Fibroblast of mammary gland (primary cell): ENCODE measurements around the gene ZNF84.

Experiments
- DNase-seq: peaks from one replicate; pipeline ENCODE4 v3.0.0-alpha.2; 2010; ENCODE audit warnings: low read depth
- H3K4me3 ChIP-seq: 2 replicates; pipeline ENCODE4 v1.5.1; 2011; ENCODE audit warnings: low read depth, mild to moderate bottlenecking, low read length, moderate library complexity; ENCODE audit not compliant: control insufficient read depth
- CTCF ChIP-seq: conservative IDR thresholded peaks from 2 replicates; pipeline ENCODE4 v1.5.1; 2011; ENCODE audit warnings: low read depth, low read length, inconsistent platforms; ENCODE audit not compliant: control insufficient read depth, insufficient read depth

ZNF84 gene

DNA sequence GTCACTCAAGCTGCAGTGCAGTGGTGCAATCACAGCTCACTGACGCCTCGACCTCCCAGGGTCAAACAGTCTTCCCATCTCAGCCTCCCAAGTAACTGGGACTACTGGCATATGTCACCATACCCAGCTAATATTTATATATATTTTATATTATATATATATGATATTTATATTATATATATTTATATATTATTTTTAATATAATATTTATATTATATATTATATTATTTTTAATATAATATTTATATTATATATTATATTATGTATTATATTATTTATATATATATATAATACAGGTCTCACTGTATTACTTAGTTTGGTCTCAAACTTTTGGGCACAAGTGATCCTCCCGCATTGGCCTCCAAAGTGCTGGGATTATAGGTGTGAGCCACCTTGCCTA lies 9.4 kb downstream of the ZNF84 start:
- H3K4me3 ChIP-seq = no peak overlapping the region
- no peak for DNase-seq
- no peak for TF ChIP-seq CTCF

DNA sequence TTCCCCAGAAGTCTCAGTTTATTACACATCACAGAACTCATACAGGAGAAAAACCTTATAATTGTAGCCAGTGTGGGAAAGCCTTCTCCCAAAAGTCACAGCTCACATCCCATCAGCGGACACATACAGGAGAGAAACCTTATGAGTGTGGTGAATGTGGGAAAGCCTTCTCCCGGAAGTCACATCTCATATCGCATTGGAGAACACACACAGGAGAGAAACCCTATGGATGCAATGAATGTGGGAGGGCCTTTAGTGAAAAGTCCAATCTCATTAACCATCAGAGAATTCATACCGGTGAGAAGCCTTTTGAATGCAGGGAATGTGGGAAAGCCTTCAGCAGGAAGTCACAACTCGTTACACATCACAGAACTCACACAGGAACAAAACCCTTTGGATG lies 20.1 kb downstream of the ZNF84 start:
- TF ChIP-seq CTCF = no peak
- peak; percentile 13 for DNase-seq

DNA sequence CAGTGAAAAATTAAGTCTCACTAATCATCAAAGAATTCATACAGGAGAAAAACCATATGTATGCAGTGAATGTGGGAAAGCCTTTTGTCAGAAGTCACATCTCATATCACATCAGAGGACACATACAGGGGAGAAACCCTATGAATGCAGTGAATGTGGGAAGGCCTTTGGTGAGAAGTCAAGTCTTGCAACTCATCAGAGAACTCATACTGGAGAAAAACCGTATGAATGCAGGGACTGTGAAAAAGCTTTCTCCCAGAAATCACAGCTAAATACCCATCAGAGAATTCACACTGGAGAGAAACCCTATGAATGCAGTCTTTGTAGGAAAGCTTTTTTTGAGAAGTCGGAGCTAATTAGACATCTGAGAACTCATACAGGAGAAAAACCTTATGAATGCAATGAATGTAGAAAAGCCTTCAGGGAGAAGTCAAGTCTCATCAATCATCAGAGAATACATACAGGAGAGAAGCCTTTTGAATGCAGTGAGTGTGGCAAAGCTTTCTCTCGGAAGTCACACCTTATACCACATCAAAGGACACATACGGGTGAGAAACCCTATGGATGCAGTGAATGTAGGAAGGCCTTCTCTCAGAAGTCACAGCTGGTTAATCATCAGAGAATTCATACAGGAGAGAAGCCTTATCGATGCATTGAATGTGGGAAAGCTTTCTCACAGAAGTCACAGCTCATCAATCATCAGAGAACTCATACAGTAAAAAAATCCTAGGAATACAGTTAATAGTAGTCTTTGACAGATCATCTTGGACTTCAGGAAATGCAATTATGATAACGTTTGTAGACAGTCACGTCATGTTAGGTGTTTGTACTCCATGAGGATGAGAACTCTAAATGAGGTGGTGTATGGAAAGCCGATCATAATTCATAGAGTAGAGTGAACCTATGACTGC lies 21.1 kb downstream of the ZNF84 start:
- H3K4me3 ChIP-seq = no peak overlapping the region
- no peak for TF ChIP-seq CTCF

More for the DNA sequence above, 20.1 kb downstream of the ZNF84 start:
- no peak overlapping the region for H3K4me3 ChIP-seq

DNA sequence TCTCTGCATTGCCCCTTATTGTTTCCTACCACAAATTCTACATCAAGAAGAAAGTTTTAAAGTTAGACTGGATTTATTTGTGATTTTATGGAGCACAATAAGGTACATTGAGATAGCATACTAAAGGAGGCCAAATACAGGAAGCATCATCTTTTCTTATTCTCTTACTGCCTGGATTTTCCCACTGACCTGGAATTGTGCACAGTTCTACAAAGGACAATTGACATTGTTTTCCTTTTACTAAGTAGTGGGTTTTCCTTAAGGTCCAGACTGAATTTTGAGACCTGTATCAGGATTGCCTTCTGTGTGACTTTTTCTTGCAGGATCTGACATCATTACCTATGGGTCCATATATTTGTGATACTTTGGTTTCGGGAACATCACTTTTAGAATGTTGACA lies 24.6 kb downstream of the ZNF84 start:
- DNase-seq = no peak
- no peak overlapping the region for H3K4me3 ChIP-seq
- no peak for TF ChIP-seq CTCF

More for the DNA sequence above, 21.1 kb downstream of the ZNF84 start:
- peak; percentile 17 for DNase-seq

GRCh38 chr12:133063556-133063955 lies 26.2 kb downstream of the ZNF84 start:
- no peak for TF ChIP-seq CTCF
- no peak overlapping the region for H3K4me3 ChIP-seq
- no peak for DNase-seq

GRCh38 chr12:133073836-133074235 lies 36.5 kb downstream of the ZNF84 start:
- no peak for TF ChIP-seq CTCF
- no peak overlapping the region for H3K4me3 ChIP-seq
- no peak for DNase-seq
